Smooth muscle cell (in vitro differentiated cells): ENCODE data around the gene DKC1. TPM values are rescaled to one million over a fixed set of nuclear protein-coding genes. Genes with fewer than 3 reads are reported as not detected.

Experiments
- DNase-seq: peaks from one replicate; lab custom pipeline; 2025; ENCODE audit not compliant: unreplicated experiment; lab: John Stamatoyannopoulos, UW
- H2AFZ ChIP-seq: fragments of 200-600 bp; sonication (generic); 2 replicates; pipeline ENCODE4 v1.6.0; 2016; ENCODE audit warnings: antibody characterized with exemption, low read depth, mild to moderate bottlenecking
- H3F3A ChIP-seq: fragments of 200-600 bp; sonication (generic); 2 replicates; pipeline ENCODE4 v1.6.0; 2017; ENCODE audit warnings: antibody characterized with exemption, low read depth
- H3K27ac ChIP-seq: fragments of 200-600 bp; sonication (generic); 2 replicates; pipeline ENCODE4 v1.5.1; 2016; ENCODE audit warnings: low read depth, mild to moderate bottlenecking
- H3K27me3 ChIP-seq: fragments of 200-600 bp; sonication (generic); 2 replicates; pipeline ENCODE4 v1.6.1; 2016; ENCODE audit warnings: low read depth, mild to moderate bottlenecking
- H3K36me3 ChIP-seq: fragments of 200-600 bp; sonication (generic); 2 replicates; pipeline ENCODE4 v1.5.1; 2016; ENCODE audit warnings: low read depth
- H3K4me1 ChIP-seq: fragments of 200-600 bp; sonication (generic); 2 replicates; pipeline ENCODE4 v1.5.1; 2016; ENCODE audit warnings: low read depth
- H3K4me2 ChIP-seq: fragments of 200-600 bp; sonication (generic); 2 replicates; pipeline ENCODE4 v1.6.0; 2016; ENCODE audit warnings: mild to moderate bottlenecking
- H3K4me3 ChIP-seq: fragments of 200-600 bp; sonication (generic); 2 replicates; pipeline ENCODE4 v1.5.1; 2016; ENCODE audit warnings: mild to moderate bottlenecking
- H3K79me2 ChIP-seq: fragments of 200-600 bp; sonication (generic); 2 replicates; pipeline ENCODE4 v1.6.0; 2016; ENCODE audit warnings: low read depth, mild to moderate bottlenecking
- H3K9ac ChIP-seq: fragments of 200-600 bp; sonication (generic); 2 replicates; pipeline ENCODE4 v1.6.0; 2016; ENCODE audit warnings: low read depth
- H3K9me3 ChIP-seq: fragments of 200-600 bp; sonication (generic); replicated peaks from 2 replicates; pipeline ENCODE4 v1.5.1; 2016; ENCODE audit warnings: low read depth
- H4K20me1 ChIP-seq: fragments of 200-600 bp; sonication (generic); 2 replicates; pipeline ENCODE4 v1.6.0; 2016; ENCODE audit warnings: low read depth
- WGBS: methylation state at CpG from one replicate; pipeline ENCODE4 v1.1.7; 2016; ENCODE audit warnings: low lambda C conversion rate; 5-methylcytosine and 5-hydroxymethylcytosine counted together
- polyA plus RNA-seq: library from polyadenylated mRNA; unstranded; fragments of >200 nt; fragmentation: Nextera tagmentation; extraction: Ambion mirVana; gene quantifications from 2 replicates; pipeline ENCODE4 v1.2.1, GENCODE V29; 2016
- total RNA-seq: library from RNA; depleted of rRNA; stranded (reverse); fragments of >200 nt; gene quantifications from 2 replicates; pipeline ENCODE4 v1.2.3, GENCODE V29; 2014
- TF ChIP-seq, protein P1 (sequence below): fragments of 200-600 bp; sonication (generic); IDR thresholded peaks from 2 replicates; pipeline ENCODE4 v1.5.1; 2017; ENCODE audit warnings: borderline replicate concordance, mild to moderate bottlenecking, antibody characterized with exemption; ENCODE audit not compliant: insufficient read depth, poor library complexity, severe bottlenecking

The DKC1 gene
- total and polyA plus RNA-seq, 2 experiments from 2014 or later: 18.7 to 35.1 TPM

DNA sequence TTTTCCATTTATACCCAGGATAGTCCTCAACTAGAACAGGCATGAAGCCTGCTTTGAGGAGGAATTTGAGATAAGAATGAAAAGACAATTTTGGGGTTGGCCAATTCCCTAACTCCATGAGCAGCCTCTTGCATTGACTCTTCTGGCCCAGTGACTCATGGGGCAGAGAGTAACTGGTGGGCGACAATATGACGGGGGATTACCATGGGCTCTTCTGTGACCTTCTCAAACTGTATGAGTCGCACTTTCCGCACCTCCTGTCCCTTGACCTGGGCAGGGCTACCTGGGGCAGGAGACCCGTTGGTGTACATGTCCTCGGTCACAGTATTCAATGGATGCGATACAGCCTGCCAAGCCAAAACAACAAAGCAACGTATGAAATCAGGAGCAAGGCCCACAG lies 29.3 kb downstream of the DKC1 start:
- Histone ChIP-seq H3K4me3 (no peak overlapping the region), H3K79me2 (no peaks in the 10 kb centered on the region), H3F3A (no peaks in the 10 kb centered on the region), H3K4me1 (no peaks in the 10 kb centered on the region), H2AFZ (no peak overlapping the region), H3K9me3 (no peaks in the 10 kb centered on the region), H4K20me1 (no peaks in the 10 kb centered on the region), H3K9ac (no peak overlapping the region), H3K27me3 (no peaks in the 10 kb centered on the region), H3K4me2 (no peak overlapping the region), H3K36me3 (no peaks in the 10 kb centered on the region), H3K27ac (no peak overlapping the region)
- 85% methylated on average over 8 of the region's 8 CpGs for WGBS
- TF ChIP-seq, protein P1, sequence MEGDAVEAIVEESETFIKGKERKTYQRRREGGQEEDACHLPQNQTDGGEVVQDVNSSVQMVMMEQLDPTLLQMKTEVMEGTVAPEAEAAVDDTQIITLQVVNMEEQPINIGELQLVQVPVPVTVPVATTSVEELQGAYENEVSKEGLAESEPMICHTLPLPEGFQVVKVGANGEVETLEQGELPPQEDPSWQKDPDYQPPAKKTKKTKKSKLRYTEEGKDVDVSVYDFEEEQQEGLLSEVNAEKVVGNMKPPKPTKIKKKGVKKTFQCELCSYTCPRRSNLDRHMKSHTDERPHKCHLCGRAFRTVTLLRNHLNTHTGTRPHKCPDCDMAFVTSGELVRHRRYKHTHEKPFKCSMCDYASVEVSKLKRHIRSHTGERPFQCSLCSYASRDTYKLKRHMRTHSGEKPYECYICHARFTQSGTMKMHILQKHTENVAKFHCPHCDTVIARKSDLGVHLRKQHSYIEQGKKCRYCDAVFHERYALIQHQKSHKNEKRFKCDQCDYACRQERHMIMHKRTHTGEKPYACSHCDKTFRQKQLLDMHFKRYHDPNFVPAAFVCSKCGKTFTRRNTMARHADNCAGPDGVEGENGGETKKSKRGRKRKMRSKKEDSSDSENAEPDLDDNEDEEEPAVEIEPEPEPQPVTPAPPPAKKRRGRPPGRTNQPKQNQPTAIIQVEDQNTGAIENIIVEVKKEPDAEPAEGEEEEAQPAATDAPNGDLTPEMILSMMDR: no peak
- no peak for DNase-seq

DNA sequence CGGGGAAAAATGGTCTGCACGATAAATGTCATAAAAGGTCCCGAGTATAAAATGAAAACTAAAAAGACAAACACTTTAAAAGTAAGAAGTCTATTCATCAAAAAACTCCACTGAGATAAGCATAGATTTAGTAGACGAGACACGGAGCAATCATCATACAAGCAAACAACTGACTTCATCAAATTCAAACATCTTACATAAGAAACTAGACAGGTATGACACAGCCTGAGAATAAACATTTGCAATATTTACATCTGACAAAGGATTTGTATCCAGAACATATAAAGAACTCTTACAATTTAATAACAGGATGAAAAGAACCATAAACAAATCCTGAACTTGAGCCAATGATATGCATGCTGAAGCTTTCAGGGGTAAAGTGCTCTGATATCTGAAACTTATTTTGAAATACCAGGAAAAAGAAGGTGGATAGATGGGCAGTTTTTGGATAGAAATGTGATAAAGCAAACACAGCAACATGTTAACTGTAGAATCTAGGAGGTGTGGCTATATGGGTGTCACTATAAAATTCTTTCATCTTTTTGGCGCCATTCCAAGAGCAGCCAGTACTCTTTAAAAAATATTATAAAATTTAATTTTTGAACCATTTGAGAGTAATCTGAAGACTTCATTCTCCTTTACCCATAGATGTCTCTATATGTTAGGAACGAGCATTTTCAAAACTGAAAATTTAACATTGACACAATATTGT lies 30.6 kb downstream of the DKC1 start:
- 83% methylated on average over 7 of the region's 7 CpGs for WGBS
- Histone ChIP-seq H3K9ac (no peak overlapping the region), H3K4me3 (no peak overlapping the region), H3K9me3 (no peaks in the 10 kb centered on the region), H3K79me2 (no peaks in the 10 kb centered on the region), H4K20me1 (no peaks in the 10 kb centered on the region), H3K4me2 (no peak overlapping the region), H3K27ac (no peak overlapping the region), H3K4me1 (no peaks in the 10 kb centered on the region), H3K27me3 (no peaks in the 10 kb centered on the region), H2AFZ (no peak overlapping the region), H3F3A (no peaks in the 10 kb centered on the region), H3K36me3 (no peaks in the 10 kb centered on the region)
- TF ChIP-seq, protein P1: no peak
- DNase-seq: no peak

DNA sequence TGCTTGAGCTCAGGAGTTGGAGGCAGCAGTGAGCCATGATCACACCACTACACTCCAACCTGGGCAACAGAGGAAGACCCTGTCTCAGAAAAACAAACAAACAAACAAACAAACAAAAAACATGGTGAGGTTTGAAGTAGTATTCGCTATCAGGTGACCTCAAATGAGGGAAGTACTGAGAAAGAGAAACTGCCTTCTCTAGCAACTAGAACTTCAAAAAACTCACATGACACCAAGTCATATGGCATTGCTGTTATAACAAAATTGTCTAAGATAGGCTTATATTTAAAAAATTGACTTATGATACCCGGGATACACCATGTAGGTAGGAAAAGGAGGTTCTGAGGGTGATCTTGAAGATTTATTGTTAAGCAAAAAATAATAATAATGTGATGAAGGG lies 32.4 kb downstream of the DKC1 start:
- Histone ChIP-seq H3F3A (no peaks in the 10 kb centered on the region), H3K79me2 (no peaks in the 10 kb centered on the region), H4K20me1 (no peaks in the 10 kb centered on the region), H3K4me3 (no peak overlapping the region), H3K36me3 (no peaks in the 10 kb centered on the region), H3K27ac (no peak overlapping the region), H3K4me1 (no peaks in the 10 kb centered on the region), H3K4me2 (no peak overlapping the region), H3K9me3 (no peaks in the 10 kb centered on the region), H2AFZ (no peak overlapping the region), H3K27me3 (no peaks in the 10 kb centered on the region), H3K9ac (no peak overlapping the region)
- DNase-seq: no peak
- TF ChIP-seq, protein P1: no peak
- WGBS: 64% methylated on average over 2 of the region's 2 CpGs

DNA sequence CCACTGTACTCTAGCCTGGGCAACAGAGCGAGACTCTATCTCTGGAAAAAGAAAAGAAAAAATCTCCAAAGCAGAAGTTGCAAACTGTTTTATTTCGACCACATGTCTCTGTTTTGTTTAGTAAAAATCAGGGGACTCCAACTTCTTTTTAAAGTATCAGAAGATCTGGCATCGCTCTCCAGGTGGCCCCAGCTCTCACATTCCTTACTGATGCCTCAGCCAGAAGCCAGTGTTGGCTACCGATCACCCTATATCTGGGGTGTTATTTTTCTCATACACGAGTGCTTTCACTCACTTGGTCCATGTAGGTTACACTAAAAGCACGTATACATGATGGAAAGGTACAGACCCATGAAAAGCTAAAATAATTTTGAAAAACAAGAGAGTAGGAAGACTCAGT lies 34.3 kb downstream of the DKC1 start:
- no peaks in the 10 kb centered on the region for H3F3A ChIP-seq
- no peak overlapping the region for H3K4me3 ChIP-seq
- 58% methylated on average over 6 of the region's 6 CpGs for WGBS

More for the DNA sequence above, 34.3 kb downstream of the DKC1 start:
- H3K27ac ChIP-seq: no peak overlapping the region
- H3K79me2 ChIP-seq: no peaks in the 10 kb centered on the region
- no peaks in the 10 kb centered on the region for H3K27me3 ChIP-seq
- H3K4me1 ChIP-seq: no peaks in the 10 kb centered on the region
- TF ChIP-seq, protein P1: no peak
- H4K20me1 ChIP-seq: no peaks in the 10 kb centered on the region
- no peak overlapping the region for H3K4me2 ChIP-seq
- H3K9ac ChIP-seq: no peak overlapping the region
- H2AFZ ChIP-seq: no peak overlapping the region
- DNase-seq: no peak
- no peaks in the 10 kb centered on the region for H3K9me3 ChIP-seq
- H3K36me3 ChIP-seq: no peaks in the 10 kb centered on the region
